ENCODE results near the gene MBNL2. TPM values are rescaled to one million over a fixed set of nuclear protein-coding genes. Genes with fewer than 3 reads are reported as not detected.

Gene MBNL2
- total and polyA plus RNA-seq, 10 of the 15 experiments (the other 5 are each of a cell fraction or from before 2014, with no cell fraction given) = 1.6 to 9.7 (median 6.7) TPM

- H4K20me1 ChIP-seq (ENCODE audit: control insufficient read depth, insufficient read depth) = no peaks in the 10 kb centered on the region
- H3K9me3 ChIP-seq (replicated peaks; ENCODE audit: control insufficient read depth, insufficient read depth, low read length) = no peaks in the 10 kb centered on the region
- ATAC-seq = no peak
- no peaks in the 10 kb centered on the region for H3K79me2 ChIP-seq (ENCODE audit: control insufficient read depth, insufficient read depth, low read length)
- SMC1A ChIA-PET (ENCODE audit: uncharacterized antibody, unreplicated experiment) = interaction anchor here (1.2 kb wide), 1 partner anchor 37 kb away, joined by 3 read pairs; the partner anchor contains the start of gene MBNL2
- no TSS peak for BruUV-seq (replicated peaks)
- in situ Hi-C loops (cut with MboI) = no loop called here
- DNase-seq (ENCODE audit: low read depth, low spot score) = no peak
- CTCF ChIA-PET = no interaction called here
- no peaks in the 10 kb centered on the region for H3K36me3 ChIP-seq (ENCODE audit: control insufficient read depth in 2 of 2, insufficient read depth in 2 of 2, low read length in 1 of 2)
- intact Hi-C loops (cut with micrococcal nuclease; ENCODE audit: unreplicated experiment) = no loop called here
- no peaks in the 10 kb centered on the region for H3K4me1 ChIP-seq (ENCODE audit: control insufficient read depth, insufficient read depth, low read length)
- no peak overlapping the region for H3K27ac ChIP-seq (ENCODE audit: control insufficient read depth, insufficient read depth)
- POLR2A ChIA-PET = no interaction called here
- FAIRE-seq = no peak
- H3K4me3 ChIP-seq = no peak overlapping the region
- no peak overlapping the region for H2AFZ ChIP-seq (ENCODE audit: control insufficient read depth, low read depth, low read length)
- RAD21 ChIA-PET (ENCODE audit: unreplicated experiment) = no interaction called here
- H3K4me2 ChIP-seq (ENCODE audit: control insufficient read depth, insufficient read depth) = no peak overlapping the region
- no peak overlapping the region for H3K9ac ChIP-seq (ENCODE audit: control insufficient read depth, insufficient read depth, low read length)
- no peak for TF ChIP-seq KLF5 (IDR thresholded peaks at IDR 0.05; ENCODE audit: partially characterized antibody)
- TF ChIP-seq, protein P1, sequence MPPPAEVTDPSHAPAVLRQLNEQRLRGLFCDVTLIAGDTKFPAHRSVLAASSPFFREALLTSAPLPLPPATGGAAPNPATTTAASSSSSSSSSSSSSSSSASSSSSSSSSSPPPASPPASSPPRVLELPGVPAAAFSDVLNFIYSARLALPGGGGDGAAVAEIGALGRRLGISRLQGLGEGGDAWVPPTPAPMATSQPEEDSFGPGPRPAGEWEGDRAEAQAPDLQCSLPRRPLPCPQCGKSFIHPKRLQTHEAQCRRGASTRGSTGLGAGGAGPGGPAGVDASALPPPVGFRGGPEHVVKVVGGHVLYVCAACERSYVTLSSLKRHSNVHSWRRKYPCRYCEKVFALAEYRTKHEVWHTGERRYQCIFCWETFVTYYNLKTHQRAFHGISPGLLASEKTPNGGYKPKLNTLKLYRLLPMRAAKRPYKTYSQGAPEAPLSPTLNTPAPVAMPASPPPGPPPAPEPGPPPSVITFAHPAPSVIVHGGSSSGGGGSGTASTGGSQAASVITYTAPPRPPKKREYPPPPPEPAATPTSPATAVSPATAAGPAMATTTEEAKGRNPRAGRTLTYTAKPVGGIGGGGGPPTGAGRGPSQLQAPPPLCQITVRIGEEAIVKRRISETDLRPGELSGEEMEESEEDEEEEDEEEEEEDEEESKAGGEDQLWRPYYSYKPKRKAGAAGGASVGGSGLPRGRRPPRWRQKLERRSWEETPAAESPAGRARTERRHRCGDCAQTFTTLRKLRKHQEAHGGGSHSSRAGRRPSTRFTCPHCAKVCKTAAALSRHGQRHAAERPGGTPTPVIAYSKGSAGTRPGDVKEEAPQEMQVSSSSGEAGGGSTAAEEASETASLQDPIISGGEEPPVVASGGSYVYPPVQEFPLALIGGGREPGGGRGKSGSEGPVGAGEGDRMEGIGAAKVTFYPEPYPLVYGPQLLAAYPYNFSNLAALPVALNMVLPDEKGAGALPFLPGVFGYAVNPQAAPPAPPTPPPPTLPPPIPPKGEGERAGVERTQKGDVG (CRISPR knock-in tag; IDR thresholded peaks at IDR 0.05) = no peak
- TF ChIP-seq IRF5 (IDR thresholded peaks at IDR 0.05; ENCODE audit: borderline replicate concordance) = no peak
- no peak for TF ChIP-seq NFIC (IDR thresholded peaks at IDR 0.05; ENCODE audit: low read depth, low read length)
- TF ChIP-seq ASH2L (IDR thresholded peaks at IDR 0.05; ENCODE audit: borderline replicate concordance, low read depth) = no peak
- TF ChIP-seq, protein P2, sequence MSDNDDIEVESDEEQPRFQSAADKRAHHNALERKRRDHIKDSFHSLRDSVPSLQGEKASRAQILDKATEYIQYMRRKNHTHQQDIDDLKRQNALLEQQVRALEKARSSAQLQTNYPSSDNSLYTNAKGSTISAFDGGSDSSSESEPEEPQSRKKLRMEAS (IDR thresholded peaks at IDR 0.05; ENCODE audit: low read depth, low read length) = no peak
- no peak for TF ChIP-seq FOXK2 (IDR thresholded peaks at IDR 0.05)
- no peak for TF ChIP-seq MEF2A (IDR thresholded peaks at IDR 0.05; ENCODE audit: insufficient read depth, low read depth, low read length)
- TF ChIP-seq BHLHE40 (IDR thresholded peaks at IDR 0.05; ENCODE audit: borderline replicate concordance in 1 of 2, low read depth in 2 of 2, low read length in 1 of 2) = no peak
- TF ChIP-seq MYB (IDR thresholded peaks at IDR 0.05; ENCODE audit: borderline replicate concordance, low read depth, low read length) = no peak
- no peak for TF ChIP-seq NFYA (IDR thresholded peaks at IDR 0.05; ENCODE audit: borderline replicate concordance, low read depth, low read length)
- TF ChIP-seq ZZZ3 (IDR thresholded peaks at IDR 0.05; ENCODE audit: control insufficient read depth, insufficient read length, low read depth) = no peak
- no peak for TF ChIP-seq PML (IDR thresholded peaks at IDR 0.05; ENCODE audit: low read length)
- no peak for TF ChIP-seq STAT1 (conservative IDR thresholded peaks at IDR 0.05)
- TF ChIP-seq PKNOX1 (IDR thresholded peaks at IDR 0.05) = no peak
- TF ChIP-seq RFX5 (IDR thresholded peaks at IDR 0.05; ENCODE audit: low read depth, low read length) = no peak
- no peak for TF ChIP-seq TCF12 (IDR thresholded peaks at IDR 0.05; ENCODE audit: low read depth, low read length)
- TF ChIP-seq KAT2A (conservative IDR thresholded peaks at IDR 0.05; ENCODE audit: control insufficient read depth, low read depth, low read length) = no peak
- no peak for TF ChIP-seq FOS (IDR thresholded peaks at IDR 0.05; ENCODE audit: borderline replicate concordance, extremely low read depth, insufficient read length)
- no peak for TF ChIP-seq CHD4 (IDR thresholded peaks at IDR 0.05)
- 25% methylated on average over 2 of the region's 3 CpGs for WGBS (ENCODE audit: insufficient coverage, insufficient replicate concordance, low lambda C conversion rate, missing lambda C conversion rate)
- no peaks in the 10 kb centered on the region for H3K27me3 ChIP-seq (replicated peaks in 1 of 2; ENCODE audit: control insufficient read depth in 2 of 2, insufficient read depth in 2 of 2, low read length in 1 of 2)
Measured at GRCh38 chr13:97185291-97185690, 36.8 kb upstream of the MBNL2 start.

All from GM12878 (cell line).